Thymus (tissue), 11 donors: ENCODE results near the gene KCNC4. TPM values are rescaled to one million over a fixed set of nuclear protein-coding genes. Genes with fewer than 3 reads are reported as not detected.

ENCODE experiments used
- DNase-seq, 9 donors: peaks; one replicate each; pipeline ENCODE4 v3.0.0-alpha.2; 2013; ENCODE audit warnings: low spot score in 9 of 9, low read depth in 6 of 9, missing footprints in 1 of 9
- H3K27ac ChIP-seq, 2 donors: one replicate each; pipeline ENCODE4 v1.5.1; 2013; ENCODE audit warnings: control low read depth in 1 of 2, low read depth in 1 of 2, low read length in 1 of 2, mild to moderate bottlenecking in 1 of 2, moderate library complexity in 1 of 2
- H3K27me3 ChIP-seq, 2 donors: one replicate each; pipeline ENCODE4 v1.5.1; 2013; ENCODE audit warnings: low read length in 1 of 2; ENCODE audit not compliant: control insufficient read depth in 2 of 2, insufficient read depth in 1 of 2
- H3K36me3 ChIP-seq, 2 donors: one replicate each; pipeline ENCODE4 v1.5.1; 2013; ENCODE audit warnings: low read length in 1 of 2, mild to moderate bottlenecking in 1 of 2, moderate library complexity in 1 of 2; ENCODE audit not compliant: control insufficient read depth in 2 of 2, insufficient read depth in 2 of 2
- H3K4me1 ChIP-seq, 2 donors: one replicate each; pipeline ENCODE4 v1.5.1; 2013; ENCODE audit warnings: low read length in 2 of 2; ENCODE audit not compliant: control insufficient read depth in 2 of 2, insufficient read depth in 2 of 2
- H3K4me3 ChIP-seq, 2 donors: one replicate each; pipeline ENCODE4 v1.5.1; 2013; ENCODE audit warnings: low read length in 2 of 2, control low read depth in 1 of 2, mild to moderate bottlenecking in 1 of 2
- H3K9me3 ChIP-seq, 2 donors: one replicate each; pipeline ENCODE4 v1.5.1; 2013; ENCODE audit warnings: low read length in 1 of 2, mild to moderate bottlenecking in 1 of 2; ENCODE audit not compliant: control insufficient read depth in 2 of 2, insufficient read depth in 1 of 2
- WGBS: extraction: QIAGEN DNeasy Blood & Tissue Kit; methylation state at CpG from one replicate; pipeline ENCODE4 v1.1.7; 2013; 5-methylcytosine and 5-hydroxymethylcytosine counted together
- polyA plus RNA-seq: library from polyadenylated mRNA; stranded (reverse); fragments of 200-250 nt; gene quantifications from one replicate; pipeline ENCODE4 v1.2.3, GENCODE V29; 2013
- total RNA-seq: library from RNA; stranded (reverse); fragments of 120-200 nt; gene quantifications from one replicate; pipeline ENCODE4 v1.2.4, GENCODE V29; 2013
- donor health status: healthy.

The KCNC4 gene
- total and polyA plus RNA-seq, 2 donors, result 3.0 to 4.0 TPM

DNA sequence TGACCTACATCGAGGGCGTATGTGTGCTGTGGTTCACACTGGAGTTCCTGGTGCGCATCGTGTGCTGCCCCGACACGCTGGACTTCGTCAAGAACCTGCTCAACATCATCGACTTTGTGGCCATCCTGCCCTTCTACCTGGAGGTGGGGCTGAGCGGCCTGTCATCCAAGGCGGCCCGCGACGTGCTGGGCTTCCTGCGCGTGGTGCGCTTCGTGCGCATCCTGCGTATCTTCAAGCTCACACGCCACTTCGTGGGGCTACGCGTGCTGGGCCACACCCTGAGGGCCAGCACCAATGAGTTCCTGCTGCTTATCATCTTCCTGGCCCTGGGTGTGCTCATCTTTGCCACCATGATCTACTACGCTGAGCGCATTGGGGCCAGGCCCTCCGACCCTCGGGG is 13.0 kb downstream of the KCNC4 start:
- Histone ChIP-seq H3K27me3 (no peaks in the 10 kb centered on the region), H3K4me3 (no peak overlapping the region), H3K27ac (no peak overlapping the region), H3K4me1 (no peaks in the 10 kb centered on the region), H3K36me3 (peaks cover 0 to 3% of the 10 kb centered on the region in 2 donors), H3K9me3 (no peaks in the 10 kb centered on the region)
- WGBS, result 98% methylated on average over 27 of the region's 27 CpGs
- no peak for DNase-seq

DNA sequence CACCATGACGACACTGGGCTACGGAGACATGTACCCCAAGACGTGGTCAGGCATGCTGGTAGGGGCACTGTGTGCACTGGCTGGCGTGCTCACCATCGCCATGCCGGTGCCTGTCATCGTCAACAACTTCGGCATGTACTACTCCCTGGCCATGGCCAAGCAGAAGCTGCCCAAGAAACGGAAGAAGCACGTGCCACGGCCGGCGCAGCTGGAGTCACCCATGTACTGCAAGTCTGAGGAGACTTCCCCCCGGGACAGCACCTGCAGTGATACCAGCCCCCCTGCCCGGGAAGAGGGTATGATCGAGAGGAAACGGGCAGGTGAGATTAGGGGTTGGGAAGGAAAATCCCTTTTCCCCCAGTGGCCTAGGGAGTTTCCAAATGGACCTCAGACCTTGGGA is 13.5 kb downstream of the KCNC4 start:
- 98% methylated on average over 17 of the region's 17 CpGs for WGBS
- H3K36me3 ChIP-seq, result peaks cover 0 to 3% of the 10 kb centered on the region in 2 donors
- no peak for DNase-seq

DNA sequence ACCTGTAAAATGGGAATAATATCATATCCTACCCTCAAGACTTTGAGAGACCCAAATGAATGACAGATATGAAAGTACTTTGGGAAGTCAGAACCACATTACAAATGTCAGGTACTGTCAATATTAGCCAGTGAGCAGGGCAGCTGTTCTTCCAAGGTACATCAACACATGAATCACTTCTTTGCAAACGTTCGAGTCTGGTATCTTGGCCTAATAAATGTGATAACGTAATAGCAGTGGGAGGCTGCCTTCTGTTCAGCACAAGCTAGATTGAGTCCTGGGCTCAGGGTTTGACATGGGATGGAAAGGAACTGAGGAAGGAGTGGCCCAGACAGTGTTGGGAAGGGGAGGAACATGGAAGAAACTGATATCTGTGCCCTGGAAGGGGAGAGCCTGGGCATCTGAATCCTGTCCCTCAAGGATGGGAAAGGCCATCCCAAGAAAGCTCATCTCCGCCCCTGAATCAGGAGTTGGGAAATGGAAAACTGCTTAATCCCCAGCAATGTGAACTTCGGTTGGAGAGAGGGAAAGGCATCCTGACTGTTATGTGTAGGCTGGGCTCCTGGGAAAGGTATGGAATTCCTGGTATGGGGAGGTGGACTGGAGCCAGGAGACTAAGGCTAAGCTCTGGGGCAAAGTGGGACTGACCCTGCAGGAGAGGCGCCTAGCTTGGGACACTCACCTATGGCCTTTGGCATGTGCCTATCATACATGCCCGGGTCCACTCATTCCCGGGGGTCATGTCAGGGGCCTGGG is 14.3 kb downstream of the KCNC4 start:
- Histone ChIP-seq H3K27ac (no peak overlapping the region), H3K4me3 (no peak overlapping the region), H3K27me3 (no peaks in the 10 kb centered on the region), H3K36me3 (peaks cover 0 to 3% of the 10 kb centered on the region in 2 donors), H3K9me3 (no peaks in the 10 kb centered on the region), H3K4me1 (no peaks in the 10 kb centered on the region)
- WGBS, result 96% methylated on average over 8 of the region's 8 CpGs
- DNase-seq, result no peak

More for the DNA sequence above, 13.5 kb downstream of the KCNC4 start:
- H3K4me3 ChIP-seq, result no peak overlapping the region
- H3K9me3 ChIP-seq, result no peaks in the 10 kb centered on the region
- no peaks in the 10 kb centered on the region for H3K4me1 ChIP-seq
- H3K27ac ChIP-seq, result no peak overlapping the region
- H3K27me3 ChIP-seq, result no peaks in the 10 kb centered on the region

DNA sequence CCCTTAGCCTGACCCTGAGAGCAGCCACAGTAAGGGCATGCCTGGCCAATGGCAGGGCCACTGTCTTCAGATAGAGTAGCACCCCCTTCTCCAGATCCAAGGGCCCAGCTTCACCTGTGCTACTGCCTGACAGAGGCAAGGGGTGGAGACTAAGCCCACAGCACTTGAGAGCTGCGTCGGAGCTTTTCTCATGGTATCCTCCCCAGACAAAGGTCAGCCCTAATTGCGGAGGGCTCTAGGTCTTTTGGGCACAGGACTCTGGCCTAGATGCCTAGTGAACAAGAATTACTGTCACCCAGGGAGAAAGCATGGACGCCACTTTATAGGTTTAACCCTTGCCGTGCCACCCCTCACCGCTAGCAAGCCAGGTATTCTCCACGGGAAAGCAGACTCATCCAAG is 15.1 kb downstream of the KCNC4 start:
- H3K4me3 ChIP-seq, result no peak overlapping the region
- H3K27me3 ChIP-seq, result no peaks in the 10 kb centered on the region
- H3K4me1 ChIP-seq, result no peaks in the 10 kb centered on the region
- no peak overlapping the region for H3K27ac ChIP-seq
- H3K9me3 ChIP-seq, result no peaks in the 10 kb centered on the region
- WGBS, result 70% methylated on average over 7 of the region's 7 CpGs
- H3K36me3 ChIP-seq, result peaks cover 0 to 3% of the 10 kb centered on the region in 2 donors
- DNase-seq, result no peak

GRCh38 chr1:110225756-110226404 is 15.8 kb downstream of the KCNC4 start:
- no peak for DNase-seq
- H3K27me3 ChIP-seq, result no peaks in the 10 kb centered on the region
- H3K27ac ChIP-seq, result no peak overlapping the region
- 96% methylated on average over 18 of the region's 18 CpGs for WGBS
- H3K36me3 ChIP-seq, result peaks cover 0 to 3% of the 10 kb centered on the region in 2 donors
- no peaks in the 10 kb centered on the region for H3K9me3 ChIP-seq
- H3K4me3 ChIP-seq, result no peak overlapping the region
- H3K4me1 ChIP-seq, result no peaks in the 10 kb centered on the region

DNA sequence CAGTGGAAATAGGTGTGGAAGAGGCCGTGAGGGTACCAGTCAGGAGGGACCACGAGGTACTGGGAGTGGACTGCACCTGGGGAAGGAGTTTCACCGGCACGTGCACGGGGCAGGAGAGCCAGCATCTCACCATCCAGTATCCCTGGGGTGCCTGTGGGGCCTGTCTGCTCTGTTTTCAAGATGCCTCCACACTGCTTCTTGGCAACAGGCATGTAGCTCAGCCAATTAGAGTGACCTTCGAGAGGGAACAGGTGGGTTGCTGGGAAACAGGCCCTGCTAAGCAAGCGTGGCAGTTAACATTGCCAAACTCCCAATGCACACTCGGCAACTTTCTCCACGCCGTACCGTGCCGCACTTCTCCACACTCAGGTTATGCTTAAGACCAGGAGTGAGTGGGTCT is 17.7 kb downstream of the KCNC4 start:
- no peak for DNase-seq
- 93% methylated on average over 12 of the region's 12 CpGs for WGBS
- Histone ChIP-seq H3K36me3 (peaks cover 0 to 3% of the 10 kb centered on the region in 2 donors), H3K27me3 (no peaks in the 10 kb centered on the region), H3K4me1 (no peaks in the 10 kb centered on the region), H3K4me3 (no peak overlapping the region), H3K9me3 (no peaks in the 10 kb centered on the region), H3K27ac (no peak overlapping the region)

GRCh38 chr1:110228381-110228780 is 18.3 kb downstream of the KCNC4 start:
- H3K9me3 ChIP-seq, result no peaks in the 10 kb centered on the region
- no peaks in the 10 kb centered on the region for H3K36me3 ChIP-seq
- WGBS, result 96% methylated on average over 12 of the region's 12 CpGs
- H3K27ac ChIP-seq, result no peak overlapping the region
- H3K27me3 ChIP-seq, result no peaks in the 10 kb centered on the region
- H3K4me3 ChIP-seq, result no peak overlapping the region
- H3K4me1 ChIP-seq, result no peaks in the 10 kb centered on the region
- DNase-seq, result no peak

GRCh38 chr1:110228869-110229268 is 18.8 kb downstream of the KCNC4 start:
- Histone ChIP-seq H3K4me1 (no peaks in the 10 kb centered on the region), H3K4me3 (no peak overlapping the region), H3K27ac (peak overlapping the region; percentile 15 to 32), H3K36me3 (no peaks in the 10 kb centered on the region), H3K9me3 (no peaks in the 10 kb centered on the region), H3K27me3 (no peaks in the 10 kb centered on the region)
- 94% methylated on average over 9 of the region's 9 CpGs for WGBS
- DNase-seq, result no peak

DNA sequence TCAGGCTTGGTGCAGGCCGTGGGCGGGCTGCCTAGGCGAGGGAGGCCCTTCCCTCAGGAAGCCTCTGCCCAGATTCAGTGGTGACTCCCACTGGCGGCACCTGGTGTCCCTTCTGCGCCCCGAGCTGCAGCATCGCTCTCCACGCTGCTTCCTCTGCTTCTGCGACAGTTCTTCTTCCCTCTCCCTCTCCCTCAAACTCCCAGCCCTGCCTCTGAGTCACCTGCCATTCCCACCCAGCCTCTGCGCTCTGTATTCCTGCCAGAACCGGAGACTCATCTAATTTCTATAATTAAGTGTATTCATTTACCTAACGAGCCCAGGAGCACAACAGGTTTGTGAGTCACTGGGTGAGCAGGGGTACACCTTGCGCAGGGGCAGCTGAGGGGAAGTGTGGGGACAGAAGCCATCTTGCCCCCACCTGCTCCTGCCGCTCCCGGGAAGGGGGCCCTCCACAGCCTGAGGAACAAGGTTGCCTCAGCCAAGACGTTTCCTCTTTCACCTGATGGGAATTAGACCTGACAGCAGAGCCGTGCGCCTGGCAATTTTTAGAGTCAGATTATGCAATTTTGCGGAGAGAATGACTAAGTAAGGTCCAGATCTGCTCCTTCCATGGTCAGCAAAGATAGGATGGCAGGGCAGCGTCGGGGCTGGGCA is 19.4 kb downstream of the KCNC4 start:
- Histone ChIP-seq H3K27ac (peak overlapping the region in 1 of 2 donors; percentile 21), H3K36me3 (no peaks in the 10 kb centered on the region)
- no peak for DNase-seq

More for the DNA sequence above, 19.4 kb downstream of the KCNC4 start:
- 92% methylated on average over 21 of the region's 21 CpGs for WGBS
- no peaks in the 10 kb centered on the region for H3K9me3 ChIP-seq
- no peak overlapping the region for H3K4me3 ChIP-seq
- no peaks in the 10 kb centered on the region for H3K27me3 ChIP-seq
- H3K4me1 ChIP-seq, result peaks cover 0 to under 1% of the 10 kb centered on the region in 2 donors
